Measurements from ENCODE around the gene EEF2. TPM values are rescaled to one million over a fixed set of nuclear protein-coding genes. Genes with fewer than 3 reads are reported as not detected.
A peak's percentile ranks its signal among the peaks of the same experiment; 100 is the strongest.

EEF2 gene
- total RNA-seq, 1 donor from 2014 or later = 3,028 TPM

DNA sequence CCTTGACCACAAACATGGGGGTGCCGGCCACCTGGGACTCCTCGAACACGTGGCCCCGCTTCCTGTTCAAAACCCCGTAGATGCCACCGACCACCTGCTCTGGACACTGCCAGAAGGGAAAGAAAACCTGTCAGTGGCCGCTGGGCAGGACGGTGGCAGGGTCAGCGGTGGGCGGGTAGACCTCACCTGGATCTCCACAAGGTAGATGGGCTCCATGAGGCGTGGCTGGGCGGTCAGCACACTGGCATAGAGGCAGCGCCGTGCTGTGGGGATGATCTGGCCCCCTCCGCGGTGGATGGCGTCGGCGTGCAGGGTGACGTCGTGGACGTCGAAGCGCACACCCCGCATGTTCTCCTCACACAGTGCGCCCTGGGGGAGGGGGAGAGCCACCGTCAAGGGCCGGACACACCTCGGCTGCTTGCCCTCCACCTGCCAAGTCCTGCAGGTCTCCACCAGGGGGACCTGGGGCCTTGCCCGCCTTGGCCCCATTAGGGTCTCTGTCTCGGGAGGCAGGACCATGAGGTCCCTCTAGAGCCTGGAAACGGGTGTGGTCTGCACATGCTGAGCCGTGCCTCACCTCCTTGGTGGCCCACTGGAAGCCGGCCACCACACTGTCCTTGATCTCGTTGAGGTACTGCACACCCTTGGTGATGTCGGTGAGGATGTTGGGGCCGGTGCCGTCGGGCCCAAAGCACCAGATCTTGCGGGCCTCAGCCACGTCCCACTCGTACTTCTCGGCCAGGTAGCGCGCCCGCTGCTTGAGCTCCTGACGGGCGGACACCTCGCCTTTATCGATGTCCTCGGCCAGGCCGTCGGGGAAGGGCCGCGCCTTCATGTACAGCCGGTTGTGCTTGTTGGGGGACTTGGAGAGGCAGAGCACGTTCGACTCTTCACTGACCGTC lies 7.8 kb downstream of the EEF2 start:
- TF ChIP-seq, protein P1, sequence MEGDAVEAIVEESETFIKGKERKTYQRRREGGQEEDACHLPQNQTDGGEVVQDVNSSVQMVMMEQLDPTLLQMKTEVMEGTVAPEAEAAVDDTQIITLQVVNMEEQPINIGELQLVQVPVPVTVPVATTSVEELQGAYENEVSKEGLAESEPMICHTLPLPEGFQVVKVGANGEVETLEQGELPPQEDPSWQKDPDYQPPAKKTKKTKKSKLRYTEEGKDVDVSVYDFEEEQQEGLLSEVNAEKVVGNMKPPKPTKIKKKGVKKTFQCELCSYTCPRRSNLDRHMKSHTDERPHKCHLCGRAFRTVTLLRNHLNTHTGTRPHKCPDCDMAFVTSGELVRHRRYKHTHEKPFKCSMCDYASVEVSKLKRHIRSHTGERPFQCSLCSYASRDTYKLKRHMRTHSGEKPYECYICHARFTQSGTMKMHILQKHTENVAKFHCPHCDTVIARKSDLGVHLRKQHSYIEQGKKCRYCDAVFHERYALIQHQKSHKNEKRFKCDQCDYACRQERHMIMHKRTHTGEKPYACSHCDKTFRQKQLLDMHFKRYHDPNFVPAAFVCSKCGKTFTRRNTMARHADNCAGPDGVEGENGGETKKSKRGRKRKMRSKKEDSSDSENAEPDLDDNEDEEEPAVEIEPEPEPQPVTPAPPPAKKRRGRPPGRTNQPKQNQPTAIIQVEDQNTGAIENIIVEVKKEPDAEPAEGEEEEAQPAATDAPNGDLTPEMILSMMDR (IDR thresholded peaks at IDR 0.05; ENCODE audit: unreplicated experiment) = peak; percentile 39
- H3K27ac Mint-ChIP-seq = peak overlapping the region; percentile 77
- peaks cover 14% of the 10 kb centered on the region for H3K36me3 Mint-ChIP-seq (ENCODE audit: insufficient read depth)
- H3K4me1 Mint-ChIP-seq (ENCODE audit: low read depth) = no peaks in the 10 kb centered on the region
- no peak for DNase-seq (ENCODE audit: low spot score, unreplicated experiment)
- H3K4me3 Mint-ChIP-seq (ENCODE audit: low read depth) = no peak overlapping the region
- no peaks in the 10 kb centered on the region for H3K9me3 Mint-ChIP-seq (ENCODE audit: low read depth)
- H3K27me3 Mint-ChIP-seq = no peaks in the 10 kb centered on the region

DNA sequence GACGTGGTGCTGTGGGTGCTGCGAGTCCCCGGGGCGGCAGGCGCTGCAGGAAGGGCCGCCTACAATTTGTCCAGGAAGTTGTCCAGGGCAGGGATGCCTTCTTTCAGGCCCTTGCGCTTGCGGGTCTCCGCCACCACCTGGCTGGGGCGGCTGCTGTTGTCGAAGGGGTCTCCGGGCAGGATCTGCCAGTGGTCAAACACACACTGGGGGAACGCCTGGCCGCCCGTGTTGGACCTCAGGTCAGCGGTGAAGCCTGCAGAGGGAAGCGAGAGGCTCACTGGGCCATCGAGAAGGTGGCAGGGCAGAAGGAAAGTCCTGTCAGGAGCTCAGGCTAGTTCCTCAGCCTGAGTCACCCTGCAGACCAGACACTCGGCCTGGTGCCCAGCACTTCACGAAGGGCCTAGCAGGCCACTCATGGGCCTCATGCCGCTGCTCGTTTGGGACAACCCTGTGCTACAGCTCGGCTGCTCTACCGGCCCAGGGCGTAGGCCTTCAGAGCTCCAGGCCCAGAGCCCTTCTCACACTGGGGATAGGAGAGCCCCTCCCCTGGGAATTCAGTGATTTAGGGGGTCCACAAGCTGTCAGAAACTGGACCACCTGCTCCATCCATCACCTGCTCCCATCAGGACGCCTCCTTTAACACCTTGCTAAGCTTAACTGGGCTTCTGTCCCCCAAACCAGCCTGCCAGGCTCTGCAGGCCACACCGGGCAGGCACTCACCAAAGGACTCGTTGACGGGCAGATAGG lies 8.6 kb downstream of the EEF2 start:
- Mint-ChIP-seq H3K27ac (peak overlapping the region; percentile 62), H3K36me3 (ENCODE audit: insufficient read depth) (peaks cover 12% of the 10 kb centered on the region), H3K4me1 (ENCODE audit: low read depth) (no peaks in the 10 kb centered on the region), H3K27me3 (no peaks in the 10 kb centered on the region), H3K9me3 (ENCODE audit: low read depth) (no peaks in the 10 kb centered on the region), H3K4me3 (ENCODE audit: low read depth) (no peak overlapping the region)
- TF ChIP-seq, protein P1 (IDR thresholded peaks at IDR 0.05; ENCODE audit: unreplicated experiment) = no peak
- no peak for DNase-seq (ENCODE audit: low spot score, unreplicated experiment)

DNA sequence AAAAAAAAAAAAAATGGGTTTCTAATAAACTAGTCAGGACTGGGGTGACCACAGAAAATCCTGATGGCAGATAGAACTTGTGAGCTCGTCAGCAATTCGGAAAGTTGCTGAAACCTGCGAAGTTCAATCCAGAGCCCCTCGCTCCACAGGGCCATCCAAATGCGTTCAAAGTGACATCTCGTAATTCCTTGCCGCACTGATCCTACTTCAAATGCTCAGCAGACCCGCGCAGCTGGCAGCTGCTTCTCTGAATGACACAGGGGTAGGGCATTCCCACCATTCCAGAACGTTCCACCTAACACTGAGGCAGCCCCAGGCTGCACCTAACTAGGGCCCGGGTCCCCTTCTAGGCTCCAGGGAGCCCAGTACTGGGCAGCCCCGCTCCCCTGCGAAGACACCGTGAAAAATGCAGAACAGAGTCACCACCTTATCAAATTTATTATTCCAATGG lies 9.6 kb downstream of the EEF2 start:
- no peak for DNase-seq (ENCODE audit: low spot score, unreplicated experiment)
- TF ChIP-seq, protein P1 (IDR thresholded peaks at IDR 0.05; ENCODE audit: unreplicated experiment) = no peak
- Mint-ChIP-seq H3K4me1 (ENCODE audit: low read depth) (peaks cover 3% of the 10 kb centered on the region), H3K27ac (peak overlapping the region; percentile 74), H3K9me3 (ENCODE audit: low read depth) (no peaks in the 10 kb centered on the region), H3K27me3 (no peaks in the 10 kb centered on the region), H3K36me3 (ENCODE audit: insufficient read depth) (peaks cover 10% of the 10 kb centered on the region), H3K4me3 (ENCODE audit: low read depth) (no peak overlapping the region)

DNA sequence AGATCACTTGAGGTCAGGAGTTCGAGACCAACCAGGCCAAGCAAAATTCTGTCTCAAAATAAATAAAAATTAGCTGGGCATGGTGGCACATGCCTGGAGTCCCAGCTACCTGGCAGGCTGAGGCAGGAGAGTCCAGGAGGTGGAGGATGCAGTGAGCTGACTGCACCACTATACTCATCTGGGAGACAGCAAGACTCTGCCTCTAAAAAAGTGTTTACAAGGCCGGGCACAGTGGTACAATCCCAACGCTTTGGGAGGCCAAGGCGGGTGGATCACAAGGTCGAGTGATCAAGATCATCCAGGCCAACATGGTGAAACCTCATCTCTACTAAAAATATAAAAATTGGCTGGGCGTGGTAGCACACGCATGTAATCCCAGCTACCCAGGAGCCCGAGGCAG lies 10.1 kb downstream of the EEF2 start:
- Mint-ChIP-seq H3K9me3 (ENCODE audit: low read depth) (no peaks in the 10 kb centered on the region), H3K4me3 (ENCODE audit: low read depth) (no peak overlapping the region), H3K27me3 (no peaks in the 10 kb centered on the region), H3K4me1 (ENCODE audit: low read depth) (peaks cover 6% of the 10 kb centered on the region), H3K27ac (no peak overlapping the region), H3K36me3 (ENCODE audit: insufficient read depth) (peaks cover 10% of the 10 kb centered on the region)
- DNase-seq (ENCODE audit: low spot score, unreplicated experiment) = no peak
- TF ChIP-seq, protein P1 (IDR thresholded peaks at IDR 0.05; ENCODE audit: unreplicated experiment) = no peak

DNA sequence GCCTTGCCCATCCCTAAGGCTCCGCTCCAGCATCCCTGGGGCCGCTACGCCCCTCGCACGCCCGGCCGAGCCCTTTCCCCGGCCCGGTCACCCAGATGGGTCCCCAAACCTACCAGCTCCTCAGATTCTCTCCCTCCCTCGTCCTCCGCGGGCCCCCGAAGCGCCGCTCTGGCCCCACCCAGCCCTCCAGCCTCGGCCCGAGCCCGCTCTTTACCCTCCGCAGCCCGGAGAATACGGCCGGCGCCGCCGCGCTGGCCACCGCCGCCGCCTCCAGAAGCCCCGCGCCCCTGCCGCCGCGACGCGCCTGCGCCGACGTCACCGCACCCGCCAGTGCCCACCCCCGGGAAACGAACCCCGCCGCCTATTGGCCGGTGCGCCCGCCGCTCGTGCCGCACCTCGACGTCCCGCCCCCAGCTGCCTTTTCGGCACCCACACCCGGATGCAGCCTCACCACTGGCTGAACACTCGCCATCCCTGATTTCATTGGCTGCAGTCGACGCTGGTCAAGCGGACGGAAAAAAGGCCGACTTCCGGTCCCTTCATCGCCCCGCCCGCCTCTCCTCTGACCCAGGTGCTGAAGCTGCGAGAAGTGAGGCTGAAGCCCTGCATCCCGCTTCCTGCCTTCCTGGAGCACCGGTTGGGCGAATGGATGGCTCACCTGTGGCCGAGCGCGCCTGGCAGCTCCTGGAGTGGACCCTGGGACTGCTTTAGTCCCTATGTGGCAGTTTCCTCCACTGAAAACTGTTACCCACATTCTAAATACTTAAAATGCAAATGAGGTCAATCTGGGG lies 14.3 kb downstream of the EEF2 start, which contains the start of gene DAPK3:
Gene DAPK3 (minus strand): TSS at position 292 of the 791 bp plus-strand sequence. CDS start 1,364 bp downstream, outside the sequence.
- no peaks in the 10 kb centered on the region for H3K27me3 Mint-ChIP-seq

More for the DNA sequence above, 14.3 kb downstream of the EEF2 start, which contains the start of gene DAPK3:
- peak; percentile 97 for DNase-seq (ENCODE audit: low spot score, unreplicated experiment)
- Mint-ChIP-seq H3K4me1 (ENCODE audit: low read depth) (peaks cover 25% of the 10 kb centered on the region), H3K36me3 (ENCODE audit: insufficient read depth) (peaks cover 14% of the 10 kb centered on the region), H3K4me3 (ENCODE audit: low read depth) (peak within 1 kb of the TSS; percentile 89), H3K27ac (peak within 1 kb of the TSS; percentile 99), H3K9me3 (ENCODE audit: low read depth) (no peaks in the 10 kb centered on the region)
- TF ChIP-seq, protein P1 (IDR thresholded peaks at IDR 0.05; ENCODE audit: unreplicated experiment) = no peak
